HG03460 (cell line): ENCODE data around the gene MYO18B.

ENCODE experiments used
- ATAC-seq: cut with Tn5 transposase; IDR thresholded peaks from one replicate; pipeline ENCODE4 v1.9.1; 2021; ENCODE audit not compliant: unreplicated experiment

MYO18B gene

DNA sequence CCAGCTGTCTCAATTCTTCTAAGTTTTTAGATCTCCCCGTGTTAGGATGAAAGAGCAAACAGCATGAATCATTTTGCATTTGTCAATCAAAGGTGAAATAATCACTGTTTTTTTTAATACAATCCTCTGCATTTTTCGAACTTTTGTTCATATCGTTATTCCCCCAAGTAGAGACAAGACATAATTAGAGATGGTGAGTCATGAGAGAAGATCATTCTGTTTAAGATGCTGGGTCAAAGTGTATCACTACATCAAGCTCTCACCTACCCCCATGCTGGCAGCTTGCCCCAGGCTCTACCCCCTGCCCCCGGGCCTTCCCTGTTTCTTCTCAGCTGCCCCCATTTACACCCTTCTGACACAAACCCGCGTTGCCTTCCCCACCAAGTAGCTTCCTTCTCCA, 30.5 kb upstream of the MYO18B start:
- ATAC-seq = no peak

DNA sequence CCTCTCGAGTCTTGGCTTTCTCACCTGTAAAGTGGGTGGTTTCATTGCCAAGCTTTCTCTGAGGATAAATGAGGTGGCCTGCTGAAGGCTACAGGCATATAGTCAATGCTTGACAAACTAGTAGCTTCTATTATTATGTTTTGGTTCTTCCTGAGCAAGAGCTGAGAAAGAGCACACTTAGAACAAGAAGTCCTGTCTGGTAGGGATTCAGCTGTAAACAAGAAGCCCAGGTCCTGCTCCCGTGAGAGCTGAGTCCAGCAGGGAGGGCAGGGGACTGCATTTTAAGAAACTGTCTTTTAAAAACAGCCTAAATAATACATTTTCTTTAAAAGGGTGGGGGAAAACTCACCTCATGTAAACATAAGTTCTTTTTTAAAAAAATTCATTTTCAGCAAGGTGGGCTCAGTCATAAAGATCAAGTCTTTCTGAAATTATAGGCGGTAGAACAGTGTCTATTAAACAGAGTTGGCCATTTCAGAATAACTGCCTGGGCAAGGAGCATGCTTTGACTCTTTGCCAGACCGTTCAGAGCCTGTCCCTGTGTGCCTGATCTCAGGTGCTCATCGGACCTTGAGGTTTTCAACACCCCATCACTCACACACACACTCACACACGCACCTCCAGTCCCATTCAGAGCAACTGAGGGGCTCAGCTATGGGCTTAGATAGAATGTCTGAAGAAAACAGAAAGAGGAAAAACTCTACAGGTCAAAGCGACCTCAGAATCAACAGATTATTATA, 29.2 kb upstream of the MYO18B start:
- ATAC-seq = no peak

DNA sequence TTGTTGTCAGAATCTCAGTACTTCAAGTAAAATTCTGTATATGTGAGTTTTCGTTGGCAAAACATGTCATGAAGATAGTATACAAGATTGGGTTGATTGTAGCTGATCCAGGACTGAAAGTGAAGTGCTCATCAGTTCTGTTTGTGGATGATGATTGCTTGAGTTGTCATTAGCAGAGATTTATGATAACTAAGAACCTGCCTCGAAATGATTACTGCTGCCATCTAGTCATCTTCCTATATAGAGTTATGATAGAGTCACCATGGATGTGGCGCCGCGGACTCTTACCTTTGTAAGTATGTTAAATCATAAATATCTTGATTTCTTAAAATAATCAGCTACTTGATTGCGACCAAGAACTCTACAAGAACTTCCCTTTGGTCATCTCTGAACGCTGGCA, 27.9 kb upstream of the MYO18B start:
- ATAC-seq = no peak

DNA sequence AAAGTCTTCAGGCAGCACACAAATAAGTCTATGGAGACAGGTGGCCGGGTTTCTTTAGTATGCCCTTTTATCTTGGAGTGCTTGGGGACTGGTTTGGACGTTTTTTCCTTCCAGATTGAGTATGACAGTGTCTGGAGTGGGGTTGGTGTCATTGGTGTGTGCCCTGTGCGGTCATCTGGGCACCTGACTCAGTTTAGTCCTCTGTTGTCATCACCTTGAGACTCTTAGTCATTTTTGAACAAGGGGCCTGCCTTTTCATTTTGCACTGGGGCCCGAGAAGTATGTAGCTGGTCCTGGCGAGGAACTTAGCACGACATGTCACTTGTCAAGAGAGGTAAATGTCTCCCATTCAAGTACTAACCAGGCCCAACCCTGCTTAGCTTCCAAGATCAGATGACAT, 27.2 kb upstream of the MYO18B start:
- no peak for ATAC-seq

DNA sequence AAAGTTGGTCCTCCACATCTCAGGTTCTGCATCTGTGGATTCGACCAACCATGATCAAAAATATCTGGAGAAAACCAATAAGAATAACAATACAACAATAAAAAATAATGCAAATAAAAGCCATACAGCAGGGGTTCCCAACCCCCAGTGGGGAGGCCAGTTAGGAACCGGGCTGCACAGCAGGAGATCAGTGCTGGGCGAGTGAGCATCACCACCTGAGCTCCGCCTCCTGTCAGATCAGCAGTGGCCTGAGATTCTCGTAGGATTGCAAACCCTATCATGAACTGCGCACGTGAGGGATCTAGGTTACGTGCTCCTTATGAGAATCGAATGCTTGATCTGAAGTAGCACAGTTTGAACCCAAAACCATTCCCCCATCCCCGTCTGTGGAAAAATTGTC, 25.4 kb upstream of the MYO18B start:
- no peak for ATAC-seq

DNA sequence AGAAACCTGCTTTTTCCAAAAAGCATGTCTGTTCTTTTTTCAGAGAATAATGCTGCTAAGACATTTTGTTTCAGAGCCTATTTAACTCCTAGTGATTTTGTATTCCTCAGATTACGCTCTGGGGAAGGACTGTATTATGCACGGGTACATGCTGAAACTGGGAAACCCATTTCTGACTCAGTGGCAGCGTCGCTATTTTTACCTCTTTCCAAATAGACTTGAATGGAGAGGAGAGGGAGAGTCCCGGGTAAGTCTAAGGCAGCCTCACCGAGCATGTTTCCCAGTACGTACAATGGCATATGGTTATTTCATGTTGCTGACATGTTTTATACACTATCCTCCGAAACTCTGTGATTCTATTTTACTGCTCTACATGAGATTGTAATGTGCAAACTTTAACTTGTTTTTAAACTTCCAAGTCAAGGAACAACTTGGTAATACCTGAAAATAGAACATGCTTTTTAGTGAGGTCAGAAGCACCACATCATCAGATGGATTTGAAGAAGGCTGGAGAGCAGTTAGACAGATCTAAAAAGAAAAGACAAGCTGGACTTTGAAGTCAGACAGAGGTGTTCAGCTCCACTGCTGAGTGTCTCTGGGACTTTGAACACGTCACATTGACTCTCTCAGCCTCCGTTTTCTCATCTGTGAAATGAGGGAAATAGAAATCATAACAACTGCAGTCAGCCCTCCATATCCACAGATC, 23.7 kb upstream of the MYO18B start:
- no peak for ATAC-seq

DNA sequence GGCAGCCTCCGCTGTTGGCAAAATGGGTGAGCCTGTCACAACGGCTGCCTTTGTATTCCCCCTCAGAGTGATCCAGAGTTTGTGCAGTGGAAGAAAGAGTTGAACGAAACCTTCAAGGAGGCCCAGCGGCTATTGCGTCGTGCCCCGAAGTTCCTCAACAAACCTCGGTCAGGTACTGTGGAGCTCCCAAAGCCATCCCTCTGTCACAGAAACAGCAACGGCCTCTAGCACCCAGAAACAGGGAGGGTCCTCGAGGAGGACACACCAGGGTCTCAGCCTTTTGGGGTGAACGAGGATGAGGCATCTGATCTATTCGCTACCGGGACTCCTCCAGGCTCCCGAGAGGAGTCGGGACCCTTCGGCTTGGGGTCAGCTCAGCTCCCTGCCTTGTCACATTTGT, 19.8 kb upstream of the MYO18B start:
- no peak for ATAC-seq

DNA sequence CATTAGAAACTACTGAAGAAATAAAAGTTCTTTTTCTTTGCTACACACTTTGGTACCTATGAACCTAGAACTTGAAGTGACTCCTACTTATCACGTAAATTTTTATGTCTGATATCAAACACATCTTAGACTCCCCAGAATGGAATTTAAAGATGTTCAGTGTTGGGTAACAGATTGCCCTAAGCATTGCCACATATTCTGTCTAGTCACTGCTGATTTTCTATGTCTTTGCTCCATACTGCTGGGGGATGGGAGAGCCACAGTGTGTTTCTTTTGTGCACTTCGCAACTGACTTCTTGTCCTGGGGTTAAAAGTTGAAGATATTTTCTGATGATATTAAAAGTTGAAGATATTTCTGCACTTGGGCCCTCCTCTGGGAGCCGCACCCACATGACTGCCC, 19.4 kb upstream of the MYO18B start:
- ATAC-seq = no peak

DNA sequence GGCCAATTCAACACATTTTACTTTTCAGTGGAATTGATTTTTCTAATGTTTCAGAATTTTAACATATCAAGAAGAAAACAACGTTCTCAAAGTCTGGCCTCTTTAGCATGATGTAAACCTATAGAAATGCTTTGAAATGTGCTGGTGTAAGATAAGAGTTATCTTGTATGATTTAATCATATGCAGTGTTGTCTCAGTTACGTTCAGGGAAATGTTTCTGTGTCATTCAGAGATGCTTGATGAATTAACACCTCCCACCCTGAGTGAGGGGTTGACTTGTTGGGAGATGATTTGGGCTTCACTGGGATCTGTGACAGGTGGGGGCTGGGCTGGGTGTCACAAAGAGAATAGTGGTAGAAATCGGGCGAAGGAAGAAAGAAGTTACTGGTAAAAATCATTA, 15.7 kb upstream of the MYO18B start:
- ATAC-seq = no peak

DNA sequence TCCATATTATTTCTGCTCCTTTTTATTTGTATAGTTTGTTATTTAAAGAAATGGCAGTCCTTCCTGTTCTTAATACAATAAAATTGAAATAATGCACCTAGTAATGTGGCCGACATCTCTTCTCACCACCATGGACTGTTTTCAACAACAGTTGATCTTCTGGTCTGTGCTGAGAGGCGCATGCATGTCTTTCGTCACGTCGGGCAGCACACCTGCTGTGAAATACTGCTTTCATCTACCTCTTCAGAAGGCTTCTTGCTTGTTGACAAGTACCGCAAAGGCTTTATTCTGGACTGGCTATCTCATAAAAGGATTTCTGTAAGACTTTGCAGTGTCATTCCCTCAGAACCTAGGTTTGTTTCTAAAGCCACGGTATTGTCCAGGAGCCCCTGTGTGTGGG, 13.9 kb upstream of the MYO18B start:
- no peak for ATAC-seq

DNA sequence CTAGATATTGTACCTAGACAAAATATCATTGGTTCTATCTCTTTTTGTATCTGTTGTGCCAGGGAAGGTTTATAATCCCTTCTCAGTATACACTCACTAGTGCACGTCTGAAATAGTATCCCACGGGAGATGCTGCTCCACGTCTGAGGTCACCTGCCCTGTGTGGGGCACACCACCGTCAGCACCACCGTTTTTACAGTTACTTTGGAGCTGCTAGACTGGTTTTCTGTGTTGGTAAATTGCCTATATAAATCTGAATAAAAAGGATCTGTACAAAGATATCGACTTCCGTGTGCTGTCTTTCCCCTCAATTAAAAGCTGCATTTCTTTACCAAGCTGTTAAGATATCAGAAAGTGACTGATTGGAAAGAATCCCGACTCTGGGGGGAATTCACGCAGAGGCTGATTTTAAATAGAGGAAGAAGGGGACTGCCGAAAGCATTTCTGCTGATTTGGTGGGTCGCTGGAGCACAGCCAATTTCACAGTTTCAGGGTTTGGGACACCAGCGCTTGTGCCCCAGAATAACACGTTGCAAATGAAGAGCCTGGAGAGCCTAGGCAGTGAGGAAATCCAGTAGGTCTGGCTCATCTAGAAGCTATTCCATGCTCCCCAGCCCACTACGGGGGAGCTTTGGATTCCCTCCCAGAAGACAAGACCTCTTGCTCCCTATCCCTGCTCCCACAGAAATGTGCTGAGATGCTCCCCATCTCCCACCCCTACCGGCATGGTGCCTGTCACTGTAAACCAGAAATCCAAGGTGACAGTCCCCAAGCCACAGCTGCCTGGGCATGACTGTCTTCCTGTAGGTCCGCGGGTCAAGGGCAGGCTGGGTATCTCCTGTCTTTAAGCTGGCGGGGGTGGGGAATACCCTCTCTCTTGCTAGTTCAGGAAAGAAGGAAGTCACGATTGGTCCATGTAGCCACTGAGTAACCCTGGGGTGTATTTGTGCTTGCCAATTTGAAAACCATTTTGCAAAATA, 12.7 kb upstream of the MYO18B start:
- ATAC-seq = no peak

DNA sequence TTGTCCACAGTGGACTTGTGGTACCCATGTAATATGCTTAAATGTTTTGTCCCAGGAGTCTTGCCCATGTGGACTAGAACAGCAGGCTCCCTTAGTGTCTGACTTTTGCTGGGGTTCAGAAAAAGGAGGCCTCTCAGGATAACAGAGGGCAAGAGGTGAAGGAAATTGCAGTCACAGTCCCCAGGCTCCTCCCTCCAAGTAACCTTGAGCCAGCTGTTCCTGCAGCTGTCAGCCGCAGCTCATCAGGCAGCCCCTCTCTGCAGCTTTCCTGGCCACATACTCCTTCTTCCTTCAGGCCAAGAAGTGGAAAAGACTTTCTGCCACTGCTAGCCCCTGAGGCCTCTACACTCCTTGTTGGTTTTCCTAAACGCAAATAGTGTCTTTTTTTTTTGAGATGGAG, 6.3 kb upstream of the MYO18B start:
- ATAC-seq = no peak

DNA sequence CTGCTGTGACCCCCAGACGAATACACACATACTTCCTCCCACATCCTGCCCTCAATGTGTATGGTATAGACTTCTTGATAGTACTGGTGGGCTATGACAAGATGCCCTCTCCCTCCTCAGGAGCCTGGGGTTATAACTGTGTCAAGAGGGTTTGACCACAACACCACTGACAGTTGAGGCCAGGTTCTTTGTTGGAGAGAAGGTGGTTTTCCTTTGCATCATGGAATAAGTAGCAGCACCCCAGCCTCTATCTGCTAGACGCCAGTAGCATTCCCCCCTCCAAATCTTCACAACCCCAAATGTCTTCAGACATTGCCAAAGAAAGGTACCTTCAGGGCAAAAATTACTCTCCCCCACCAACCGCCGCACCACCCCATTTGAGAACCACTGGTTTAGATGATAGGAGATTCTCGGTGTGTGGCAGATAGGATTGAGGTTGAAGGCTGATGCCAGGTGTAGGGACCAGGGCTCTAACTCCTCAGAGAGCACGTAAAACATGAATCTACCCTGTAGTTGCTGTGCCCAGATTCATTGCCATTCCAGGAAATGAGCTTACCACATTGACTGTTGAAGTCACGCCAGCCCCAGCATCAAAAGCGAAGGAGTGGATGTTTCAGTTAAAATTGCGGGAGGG, 5.5 kb upstream of the MYO18B start:
- ATAC-seq = no peak

DNA sequence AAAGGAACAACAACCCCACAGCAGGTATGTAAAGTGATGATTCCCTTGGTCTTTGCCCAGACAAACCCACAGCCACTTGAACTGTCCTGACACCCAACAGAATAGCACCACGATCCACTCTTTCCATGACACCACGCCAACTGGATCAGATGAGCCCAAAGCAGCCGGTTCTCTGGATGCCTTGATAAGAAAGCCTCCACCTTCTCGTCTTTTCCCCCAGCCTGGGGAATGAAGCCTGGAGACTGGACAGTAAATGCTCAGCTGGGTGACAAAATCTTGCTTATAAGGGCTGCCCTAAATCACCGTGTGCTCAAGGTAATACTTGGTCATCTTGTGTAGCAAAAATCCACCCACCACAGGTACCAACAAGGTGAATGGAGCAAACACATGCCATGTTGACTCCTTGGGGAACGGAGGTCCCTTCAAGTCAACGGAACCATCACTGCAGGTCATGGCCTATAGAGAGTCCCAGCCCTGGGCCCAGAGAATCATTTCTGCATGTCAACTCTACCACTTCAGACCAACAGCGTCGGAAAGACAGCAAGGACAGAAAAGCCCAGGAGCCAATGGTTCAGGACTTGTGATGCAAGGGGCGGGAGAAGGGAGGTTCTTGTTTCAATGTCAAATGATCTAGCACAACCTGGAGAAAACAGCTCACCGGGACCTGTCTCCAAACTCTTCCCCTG, 2.2 kb upstream of the MYO18B start:
- ATAC-seq = no peak

DNA sequence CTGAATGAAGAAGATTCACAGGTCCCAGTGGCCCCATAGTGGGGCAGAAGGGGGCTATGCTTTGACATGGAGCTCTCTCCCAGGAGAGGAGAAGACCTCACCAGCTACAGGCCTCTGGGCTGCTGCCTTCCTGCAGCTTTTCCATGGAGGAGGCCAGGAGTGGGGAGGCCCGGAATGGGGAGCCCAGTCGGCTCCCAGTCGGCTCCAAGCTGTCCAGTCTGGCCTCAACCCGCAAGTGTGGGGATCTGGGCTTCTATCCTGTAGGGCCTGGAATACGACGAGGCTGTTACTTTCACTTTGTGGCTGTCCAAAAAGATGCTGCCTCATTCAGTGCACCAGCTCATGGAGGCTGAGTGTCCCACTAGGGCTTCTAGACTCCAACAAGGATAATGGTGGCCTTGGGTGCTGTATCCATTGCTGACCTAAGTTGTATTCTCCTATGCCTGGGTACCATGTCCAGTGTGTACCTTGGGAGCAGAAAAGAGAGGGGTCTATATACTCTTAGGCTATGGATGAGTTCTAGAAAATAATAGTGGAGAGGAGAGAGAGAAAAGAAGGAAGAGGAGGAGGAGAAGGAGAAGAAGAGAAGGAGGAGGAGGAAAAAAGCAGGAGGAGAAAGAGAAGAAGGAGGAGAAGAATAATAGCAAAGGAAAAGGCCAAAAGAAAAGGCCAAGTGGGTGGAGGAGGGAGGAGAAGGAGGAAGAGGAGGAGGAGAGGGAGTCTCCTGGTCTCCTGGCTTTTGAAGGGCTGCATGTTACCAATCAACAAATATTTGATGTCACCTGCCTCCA, 1.1 kb downstream of the MYO18B start:
- no peak for ATAC-seq

DNA sequence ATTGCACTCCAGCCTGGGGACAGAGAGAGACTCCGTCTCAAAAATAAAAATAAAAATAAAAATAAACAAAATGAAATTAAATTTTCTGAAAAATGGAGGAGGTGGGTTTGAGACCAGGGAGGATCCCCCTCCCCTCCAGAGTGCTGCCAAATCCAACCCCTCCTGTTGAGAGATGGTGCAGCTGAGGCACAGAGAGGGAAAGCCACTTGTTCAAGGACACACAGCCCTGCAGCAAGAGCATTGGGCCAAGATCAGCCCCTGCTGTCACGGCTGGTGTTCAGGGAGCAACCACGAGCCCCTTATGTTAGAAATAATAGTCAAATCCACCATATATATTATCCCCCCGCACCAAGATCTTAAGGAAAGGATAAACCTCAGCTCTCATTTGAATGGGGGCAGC, 2.7 kb downstream of the MYO18B start:
- no peak for ATAC-seq

DNA sequence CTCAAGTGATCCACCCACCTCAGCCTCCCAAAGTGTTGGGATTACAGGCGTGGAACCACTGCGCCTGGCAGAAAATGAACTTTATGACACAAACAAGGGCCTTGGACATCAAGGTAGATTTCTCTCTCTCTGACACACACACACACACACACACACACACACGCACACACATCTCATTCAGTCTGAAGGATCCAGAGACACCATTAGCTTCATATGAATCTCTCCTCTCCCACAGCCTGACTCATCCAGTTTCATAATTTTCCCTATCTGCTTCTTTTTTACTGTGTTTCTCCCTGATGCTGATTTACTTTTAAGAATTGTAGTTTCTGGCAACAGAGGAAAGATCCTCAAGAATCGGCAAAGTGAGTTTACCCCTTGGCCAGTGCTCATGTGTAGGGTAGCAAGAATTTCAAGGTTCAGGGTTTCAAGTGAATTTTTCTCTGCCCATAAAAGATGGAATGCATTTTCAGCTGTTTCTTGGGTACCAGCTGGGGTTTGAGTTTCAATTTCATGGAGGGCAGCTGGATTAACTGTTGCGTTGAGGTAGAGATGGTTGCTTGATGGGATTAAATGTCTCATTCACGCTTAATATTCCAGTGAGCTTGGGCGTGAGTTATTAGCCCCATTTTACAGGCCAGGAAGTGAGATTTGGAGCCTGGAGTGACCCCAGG, 3.5 kb downstream of the MYO18B start:
- ATAC-seq = no peak

DNA sequence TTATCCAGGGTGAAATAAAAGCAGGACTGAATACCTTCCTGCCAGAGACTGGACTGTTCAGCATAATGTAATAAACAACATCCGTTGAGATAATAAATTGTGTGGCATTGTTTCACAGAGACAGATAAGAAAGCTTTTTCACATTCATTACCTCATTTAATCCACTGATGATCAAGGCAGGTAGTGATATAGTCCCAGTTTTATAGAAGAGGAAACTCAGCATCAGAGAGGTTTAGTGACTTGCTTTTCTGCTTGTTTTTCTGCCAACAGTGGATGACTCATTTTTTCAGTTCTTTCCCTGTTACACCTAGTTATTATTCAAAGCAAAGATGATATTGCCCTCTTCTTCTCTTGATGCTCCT, 4.0 kb downstream of the MYO18B start:
- ATAC-seq = no peak

DNA sequence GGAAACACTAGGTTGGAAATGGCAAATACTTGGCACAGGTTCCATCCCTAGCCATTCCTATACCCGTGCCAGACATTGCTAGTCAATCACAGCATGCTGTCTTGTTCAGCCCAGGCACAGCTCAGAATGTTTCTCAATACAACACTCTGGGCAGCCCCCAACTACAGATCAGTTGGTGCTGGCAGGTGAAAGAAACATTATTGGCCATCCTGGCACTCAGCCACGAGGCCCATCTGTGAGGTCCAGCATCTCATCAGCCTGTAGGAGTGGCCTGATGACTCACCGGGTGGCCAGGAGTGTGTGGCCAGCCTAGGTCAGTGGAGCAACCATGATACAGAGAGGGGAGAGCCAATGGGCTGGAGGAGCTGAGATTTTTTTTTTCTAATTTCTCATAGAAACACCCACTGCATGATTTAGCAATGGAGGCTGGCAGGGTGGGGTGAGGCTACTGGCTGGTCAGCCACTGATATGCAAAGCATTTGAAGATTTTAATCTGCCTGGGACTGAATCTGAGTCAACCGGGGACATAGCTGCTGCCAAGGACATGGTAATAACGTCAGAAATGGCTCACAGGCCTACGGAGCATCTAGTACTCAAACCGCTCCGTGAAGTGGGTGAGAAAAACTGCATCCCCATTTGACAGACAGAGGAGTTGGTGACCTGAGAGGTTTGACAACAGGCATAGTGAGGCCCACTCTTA, 5.4 kb downstream of the MYO18B start:
- no peak for ATAC-seq
